ENCODE data around the gene LRRC8B.

DNA sequence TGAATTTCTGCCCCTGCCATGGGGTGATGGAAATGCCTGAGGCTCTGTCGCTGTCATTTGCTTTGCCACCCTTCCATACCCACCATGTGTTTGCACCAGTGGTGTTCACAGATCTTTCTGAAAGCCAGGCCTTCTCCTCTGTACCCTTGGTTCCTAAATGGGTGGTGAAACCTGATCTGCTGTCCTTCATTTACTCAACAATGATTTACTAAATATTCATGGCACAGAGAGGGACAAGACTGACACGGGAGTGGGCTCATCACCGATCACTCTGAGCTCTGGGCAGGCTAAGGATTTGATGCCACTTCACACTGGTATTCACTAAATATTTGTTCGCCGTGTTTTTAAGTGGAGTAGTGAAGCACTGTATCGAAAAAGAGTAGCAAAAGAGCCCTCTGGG, 40.9 kb downstream of the LRRC8B start:
- TF ChIP-seq EZH2 (IDR thresholded peaks at IDR 0.05; ENCODE audit: insufficient read depth, poor library complexity, severe bottlenecking) (no peak), EZH2phosphoT487 (IDR thresholded peaks at IDR 0.05; ENCODE audit: insufficient read depth, low read depth) (no peak)

All from GM23248 (cell line).